Measurements from ENCODE around the gene CCDC187. TPM values are rescaled to one million over a fixed set of nuclear protein-coding genes. Genes with fewer than 3 reads are reported as not detected.
A peak's percentile ranks its signal among the peaks of the same experiment; 100 is the strongest.

Gene CCDC187
- total and polyA plus RNA-seq, 2 of the 13 experiments (the other 11 are each of a cell fraction or from before 2014, with no cell fraction given) = 0.03 to 0.13 TPM

DNA sequence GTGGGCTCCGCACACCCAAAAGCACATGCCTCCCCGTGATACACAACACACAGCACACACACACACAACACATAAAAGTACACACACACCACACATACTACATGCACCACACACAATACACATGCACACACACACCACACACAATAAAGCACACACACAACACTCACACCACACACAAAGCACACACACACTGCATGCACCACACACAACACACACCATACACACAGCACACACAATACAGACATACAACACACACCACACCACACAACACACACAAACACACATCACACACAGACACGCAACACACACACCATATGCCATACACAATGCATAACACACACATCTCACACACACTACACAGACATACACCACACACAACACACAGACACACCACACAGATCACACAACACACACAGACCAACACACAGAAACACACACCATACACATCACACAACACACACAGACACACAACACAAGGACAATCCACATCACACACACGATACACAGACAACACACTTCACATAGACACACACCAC is 3.4 kb upstream of the CCDC187 start (continued):
- no peak for TF ChIP-seq KDM2A (CRISPR knock-in tag; IDR thresholded peaks at IDR 0.05; ENCODE audit: borderline replicate concordance, low read depth)
- TF ChIP-seq KLF16 (CRISPR knock-in tag; IDR thresholded peaks at IDR 0.05) = 0 out of 4 replicates have a peak, but pooled peaks of 1 of the 2 experiments have one; percentile 11
- 0 out of 2 replicates have a peak, but pooled peaks have one; percentile 25 for TF ChIP-seq ZBTB7A (CRISPR knock-in tag; IDR thresholded peaks at IDR 0.05)
- TF ChIP-seq, protein P1, sequence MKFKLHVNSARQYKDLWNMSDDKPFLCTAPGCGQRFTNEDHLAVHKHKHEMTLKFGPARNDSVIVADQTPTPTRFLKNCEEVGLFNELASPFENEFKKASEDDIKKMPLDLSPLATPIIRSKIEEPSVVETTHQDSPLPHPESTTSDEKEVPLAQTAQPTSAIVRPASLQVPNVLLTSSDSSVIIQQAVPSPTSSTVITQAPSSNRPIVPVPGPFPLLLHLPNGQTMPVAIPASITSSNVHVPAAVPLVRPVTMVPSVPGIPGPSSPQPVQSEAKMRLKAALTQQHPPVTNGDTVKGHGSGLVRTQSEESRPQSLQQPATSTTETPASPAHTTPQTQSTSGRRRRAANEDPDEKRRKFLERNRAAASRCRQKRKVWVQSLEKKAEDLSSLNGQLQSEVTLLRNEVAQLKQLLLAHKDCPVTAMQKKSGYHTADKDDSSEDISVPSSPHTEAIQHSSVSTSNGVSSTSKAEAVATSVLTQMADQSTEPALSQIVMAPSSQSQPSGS (CRISPR knock-in tag; IDR thresholded peaks at IDR 0.05) = no peak
- no peak for TF ChIP-seq CCAR2 (optimal IDR thresholded peaks at IDR 0.05; ENCODE audit: low read depth, low read length)
- peak; percentile 36; the same call in 1 of the 2 replicates for TF ChIP-seq FOXA1 (IDR thresholded peaks at IDR 0.05)
- no peak for TF ChIP-seq FOXA1 (CRISPR knock-in tag; IDR thresholded peaks at IDR 0.05)
- TF ChIP-seq FOXP1 (IDR thresholded peaks at IDR 0.05) = 0 out of 2 replicates have a peak, but pooled peaks have one; percentile 13
- TF ChIP-seq FOXP1 (CRISPR knock-in tag; IDR thresholded peaks at IDR 0.05) = no peak
- TF ChIP-seq REPIN1 (CRISPR knock-in tag; IDR thresholded peaks at IDR 0.05; ENCODE audit: borderline replicate concordance, low read depth) = no peak
- peak; percentile 100 for TF ChIP-seq ZNF646 (CRISPR knock-in tag; IDR thresholded peaks at IDR 0.05)
- TF ChIP-seq ZNF251 (CRISPR knock-in tag; IDR thresholded peaks at IDR 0.05) = 0 out of 2 replicates have a peak, but pooled peaks have one; percentile 10
- no peak for TF ChIP-seq HNRNPLL (IDR thresholded peaks at IDR 0.05; ENCODE audit: low read depth, low read length, poor library complexity, severe bottlenecking)
- no peak for TF ChIP-seq SOX6 (IDR thresholded peaks at IDR 0.05)
- TF ChIP-seq SOX6 (CRISPR knock-in tag; IDR thresholded peaks at IDR 0.05) = no peak
- peak; percentile 21 for TF ChIP-seq ZNF282 (IDR thresholded peaks at IDR 0.05; ENCODE audit: partially characterized antibody)
